Fibroblast of lung (primary cell): Measurements from ENCODE around the gene BRD3.

Source experiments
- EZH2 ChIP-seq: IDR thresholded peaks from 2 replicates; pipeline ENCODE4 v1.5.1; 2012; ENCODE audit warnings: low read length, control low read depth, mild to moderate bottlenecking; ENCODE audit errors: missing control alignments
- TF ChIP-seq, protein P1 (sequence below), 2 donors: IDR thresholded peaks in 1 of 2; conservative IDR thresholded peaks in 1 of 2; 1 replicate in 1 of 2; 2 replicates in 1 of 2; pipeline ENCODE4 v1.5.1; 2011 to 2012; ENCODE audit warnings: low read length in 2 of 2, control low read depth in 1 of 2, inconsistent platforms in 1 of 2, low read depth in 1 of 2, mild to moderate bottlenecking in 1 of 2

DNA sequence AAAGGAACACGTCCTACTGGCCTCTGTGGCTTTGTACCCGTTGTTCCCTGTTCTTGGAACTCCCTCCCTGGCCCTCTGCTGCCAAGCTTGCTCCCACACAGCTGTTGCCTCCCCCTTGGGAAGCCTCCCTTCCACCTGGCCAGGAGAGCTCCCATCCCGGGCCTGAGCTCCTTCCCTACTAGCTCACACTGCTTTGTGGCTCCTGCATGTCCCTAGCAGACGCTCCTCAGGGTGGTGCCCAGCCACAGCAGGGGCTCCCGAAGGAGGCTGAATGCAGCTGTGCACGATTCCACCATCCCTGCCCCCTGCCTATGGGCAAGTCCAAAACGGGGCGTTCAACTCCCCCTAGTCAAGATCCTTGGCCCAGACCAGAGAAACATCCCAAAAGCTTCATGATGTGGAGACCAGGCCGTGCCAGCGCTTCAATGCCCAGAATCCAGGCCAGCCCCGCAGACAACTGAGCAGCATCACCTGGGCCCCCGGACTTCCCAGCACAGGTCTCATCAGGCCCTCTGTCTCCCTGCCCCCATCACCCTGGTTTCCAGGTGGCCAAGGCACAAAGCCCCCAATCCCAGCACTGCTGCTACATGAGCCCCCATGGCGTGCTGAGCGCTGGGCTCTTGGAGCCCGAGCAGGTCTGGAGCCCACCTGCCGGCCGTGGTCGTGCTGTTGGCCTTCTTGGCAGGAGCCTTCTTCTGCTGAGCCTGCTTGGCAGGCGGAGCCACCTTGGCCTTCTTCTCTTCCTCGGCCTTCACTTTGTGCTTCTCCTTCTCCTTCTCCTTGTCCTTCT, 28.2 kb downstream of the BRD3 start:
- TF ChIP-seq, protein P1, sequence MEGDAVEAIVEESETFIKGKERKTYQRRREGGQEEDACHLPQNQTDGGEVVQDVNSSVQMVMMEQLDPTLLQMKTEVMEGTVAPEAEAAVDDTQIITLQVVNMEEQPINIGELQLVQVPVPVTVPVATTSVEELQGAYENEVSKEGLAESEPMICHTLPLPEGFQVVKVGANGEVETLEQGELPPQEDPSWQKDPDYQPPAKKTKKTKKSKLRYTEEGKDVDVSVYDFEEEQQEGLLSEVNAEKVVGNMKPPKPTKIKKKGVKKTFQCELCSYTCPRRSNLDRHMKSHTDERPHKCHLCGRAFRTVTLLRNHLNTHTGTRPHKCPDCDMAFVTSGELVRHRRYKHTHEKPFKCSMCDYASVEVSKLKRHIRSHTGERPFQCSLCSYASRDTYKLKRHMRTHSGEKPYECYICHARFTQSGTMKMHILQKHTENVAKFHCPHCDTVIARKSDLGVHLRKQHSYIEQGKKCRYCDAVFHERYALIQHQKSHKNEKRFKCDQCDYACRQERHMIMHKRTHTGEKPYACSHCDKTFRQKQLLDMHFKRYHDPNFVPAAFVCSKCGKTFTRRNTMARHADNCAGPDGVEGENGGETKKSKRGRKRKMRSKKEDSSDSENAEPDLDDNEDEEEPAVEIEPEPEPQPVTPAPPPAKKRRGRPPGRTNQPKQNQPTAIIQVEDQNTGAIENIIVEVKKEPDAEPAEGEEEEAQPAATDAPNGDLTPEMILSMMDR (conservative IDR thresholded peaks at IDR 0.05 in 1 of 2, IDR thresholded peaks at IDR 0.05 in 1 of 2; ENCODE audit: low read depth in 1 of 2, low read length in 2 of 2), result no peak
- TF ChIP-seq EZH2, result no peak
